Epithelial cell of alveolus of lung (primary cell): ENCODE results near the gene SC5D. TPM values are rescaled to one million over a fixed set of nuclear protein-coding genes. Genes with fewer than 3 reads are reported as not detected.

ENCODE experiments used
- total RNA-seq: library from RNA; depleted of rRNA; stranded (reverse); fragments of >200 nt; gene quantifications from 2 replicates; pipeline ENCODE4 v1.2.1, GENCODE V29; 2015

Gene SC5D
- total RNA-seq: 23.5 and 47.4 TPM in 2 replicates

GRCh38 chr11:121292495-121293287, at the start of gene SC5D:
Gene SC5D (plus strand): TSS chr11:121292771. CDS start chr11:121303376, 10,605 bp downstream.

Other genes with a start within 250 kb of the SC5D start
- under 0.01 and 1.2 TPM in 2 replicates for gene TECTA, start 191.5 kb upstream of the SC5D start, total RNA-seq
- gene SORL1, start 159.5 kb downstream of the SC5D start, total RNA-seq: 1.2 and 2.2 TPM in 2 replicates